AG04450 (cell line): ENCODE measurements around the gene DOCK4. TPM values are rescaled to one million over a fixed set of nuclear protein-coding genes. Genes with fewer than 3 reads are reported as not detected.

Experiments used
- CTCF ChIA-PET: fragments of 300-600, 350-600 bp; formaldehyde crosslinking; extraction: SDS; loops from one replicate; lab custom pipeline; 2022; ENCODE audit warnings: antibody characterized with exemption, inconsistent platforms; lab: Charles Lee
- POLR2A ChIA-PET: fragments of 350-600 bp; formaldehyde crosslinking; extraction: SDS; loops from one replicate; lab custom pipeline; 2021; ENCODE audit warnings: antibody characterized with exemption, inconsistent platforms; lab: Yijun Ruan, JAX
- DNase-seq: peaks from one replicate; pipeline ENCODE4 v3.0.0-alpha.2; 2011; ENCODE audit warnings: low read depth, low spot score
- H3K27ac ChIP-seq: one replicate; pipeline ENCODE4 v1.5.1; 2012; ENCODE audit warnings: low read depth, low read length, control low read depth
- H3K27me3 ChIP-seq: one replicate; pipeline ENCODE4 v1.6.0; 2012; ENCODE audit warnings: low read length; ENCODE audit not compliant: control insufficient read depth, insufficient read depth
- H3K4me3 ChIP-seq: 2 replicates; pipeline ENCODE4 v1.5.1; 2011; ENCODE audit warnings: mild to moderate bottlenecking, low read depth, low read length, control low read depth
- H3K9me3 ChIP-seq: 2 replicates; pipeline ENCODE4 v1.5.1; 2012; ENCODE audit warnings: low read length; ENCODE audit not compliant: control insufficient read depth, insufficient read depth
- polyA plus RNA-seq: library from polyadenylated mRNA; depleted of rRNA; stranded (reverse); fragments of >200 nt; gene quantifications from 2 replicates; pipeline ENCODE4 v1.2.3, GENCODE V29; 2011
- TF ChIP-seq, protein P1 (sequence below): IDR thresholded peaks from 2 replicates; pipeline ENCODE4 v1.5.1; 2011; ENCODE audit warnings: low read depth, low read length, control low read depth, inconsistent platforms

DOCK4 gene
- polyA plus RNA-seq, 1 experiment, result 12.6 TPM

DNA sequence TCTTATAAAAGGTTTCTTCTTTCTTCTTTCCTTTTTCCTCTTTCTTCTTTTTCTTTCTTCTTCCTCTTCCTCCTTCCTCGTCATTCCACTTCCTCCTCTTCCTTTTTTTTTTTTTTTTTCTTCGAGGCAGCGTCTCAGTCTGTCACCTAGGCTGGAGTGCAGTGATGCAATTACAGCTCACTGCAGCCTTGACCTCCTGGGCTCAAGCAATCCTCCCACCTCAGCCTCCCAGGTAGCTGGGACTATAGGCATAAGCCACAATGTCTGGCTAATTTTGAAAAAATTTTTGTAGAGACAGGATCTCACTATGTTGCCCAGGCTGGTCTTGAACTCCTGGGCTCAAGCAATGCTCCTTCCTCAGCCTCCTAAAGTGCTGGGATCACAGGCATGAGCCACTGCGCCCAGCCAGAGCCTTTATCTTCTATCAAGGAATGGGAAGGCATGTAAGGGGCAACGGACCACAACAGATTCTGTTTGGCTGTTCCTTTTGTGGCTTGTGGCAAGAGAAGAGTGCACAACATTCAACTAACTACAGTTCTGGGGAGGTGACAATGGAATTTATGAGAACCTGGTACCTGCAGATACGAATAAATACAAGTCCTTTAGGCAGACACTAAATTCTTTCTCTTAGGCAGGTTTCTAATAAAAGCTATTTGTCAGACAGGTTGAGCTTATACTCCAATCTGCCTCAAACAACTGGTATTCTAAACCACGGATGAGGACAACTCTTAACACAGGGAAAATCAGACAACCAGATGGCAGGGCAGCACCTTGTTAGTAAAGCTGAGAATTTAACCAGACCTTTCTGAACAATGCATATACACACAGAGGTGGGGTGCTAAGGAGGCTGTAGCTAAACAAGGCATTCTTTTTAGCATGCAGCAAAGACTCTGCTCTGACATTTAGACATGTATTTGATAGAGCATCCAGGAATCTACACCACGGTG is 100.3 kb downstream of the DOCK4 start:
- no peaks in the 10 kb centered on the region for H3K27me3 ChIP-seq
- TF ChIP-seq, protein P1, sequence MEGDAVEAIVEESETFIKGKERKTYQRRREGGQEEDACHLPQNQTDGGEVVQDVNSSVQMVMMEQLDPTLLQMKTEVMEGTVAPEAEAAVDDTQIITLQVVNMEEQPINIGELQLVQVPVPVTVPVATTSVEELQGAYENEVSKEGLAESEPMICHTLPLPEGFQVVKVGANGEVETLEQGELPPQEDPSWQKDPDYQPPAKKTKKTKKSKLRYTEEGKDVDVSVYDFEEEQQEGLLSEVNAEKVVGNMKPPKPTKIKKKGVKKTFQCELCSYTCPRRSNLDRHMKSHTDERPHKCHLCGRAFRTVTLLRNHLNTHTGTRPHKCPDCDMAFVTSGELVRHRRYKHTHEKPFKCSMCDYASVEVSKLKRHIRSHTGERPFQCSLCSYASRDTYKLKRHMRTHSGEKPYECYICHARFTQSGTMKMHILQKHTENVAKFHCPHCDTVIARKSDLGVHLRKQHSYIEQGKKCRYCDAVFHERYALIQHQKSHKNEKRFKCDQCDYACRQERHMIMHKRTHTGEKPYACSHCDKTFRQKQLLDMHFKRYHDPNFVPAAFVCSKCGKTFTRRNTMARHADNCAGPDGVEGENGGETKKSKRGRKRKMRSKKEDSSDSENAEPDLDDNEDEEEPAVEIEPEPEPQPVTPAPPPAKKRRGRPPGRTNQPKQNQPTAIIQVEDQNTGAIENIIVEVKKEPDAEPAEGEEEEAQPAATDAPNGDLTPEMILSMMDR, result no peak
- DNase-seq, result no peak
- ChIA-PET CTCF (no interaction called here), POLR2A (no interaction called here)
- no peak overlapping the region for H3K4me3 ChIP-seq
- no peak overlapping the region for H3K27ac ChIP-seq
- no peaks in the 10 kb centered on the region for H3K9me3 ChIP-seq

DNA sequence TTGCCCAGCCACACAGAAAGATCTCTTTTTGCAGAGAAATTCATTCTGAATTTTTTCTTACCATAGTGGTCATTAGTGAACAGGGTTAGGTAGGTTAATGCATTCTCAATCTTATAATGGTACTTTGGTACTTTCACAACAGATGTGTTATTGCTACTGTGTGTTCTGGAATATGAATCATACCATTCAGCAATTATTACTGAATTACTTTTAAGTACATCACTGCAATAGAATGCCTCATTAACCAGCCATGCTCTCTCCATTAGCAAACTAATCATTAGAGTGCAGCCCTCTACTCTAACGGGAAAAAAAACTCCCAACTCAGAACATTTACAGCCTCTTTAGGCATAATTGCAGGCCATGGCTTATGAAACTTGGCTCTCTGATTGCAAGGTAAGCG is 102.1 kb downstream of the DOCK4 start:
- TF ChIP-seq, protein P1, result no peak
- Histone ChIP-seq H3K27ac (no peak overlapping the region), H3K27me3 (no peaks in the 10 kb centered on the region), H3K9me3 (no peaks in the 10 kb centered on the region), H3K4me3 (no peak overlapping the region)
- DNase-seq, result no peak
- ChIA-PET POLR2A (no interaction called here), CTCF (interaction anchor here (0.9 kb wide), 1 partner anchor 10 kb away, joined by 3 read pairs; no protein-coding TSS in a partner anchor)

DNA sequence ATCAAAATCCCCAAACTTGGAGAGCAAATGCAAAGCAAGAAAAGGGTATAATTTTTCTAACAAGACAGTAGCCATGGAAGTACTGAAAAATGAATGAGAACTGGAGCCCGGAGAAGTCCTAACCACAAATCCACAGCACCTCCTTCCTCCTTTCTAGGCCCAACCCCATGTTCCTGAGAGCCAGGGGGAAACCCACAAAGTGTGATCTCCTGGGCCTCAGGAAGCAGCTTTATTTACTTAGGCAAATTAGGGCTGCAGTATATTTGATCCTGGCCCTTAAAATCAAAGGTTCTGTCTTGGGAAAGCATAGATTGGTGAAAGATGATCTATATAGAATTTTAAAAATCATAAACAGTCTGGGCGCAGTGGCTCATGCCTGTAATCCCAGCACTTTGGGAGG is 103.0 kb downstream of the DOCK4 start:
- ChIA-PET POLR2A (no interaction called here), CTCF (interaction anchor here (0.8 kb wide), 1 partner anchor 55 kb away, joined by 3 read pairs; no protein-coding TSS in a partner anchor)
- Histone ChIP-seq H3K27ac (no peak overlapping the region), H3K9me3 (no peaks in the 10 kb centered on the region), H3K27me3 (no peaks in the 10 kb centered on the region), H3K4me3 (no peak overlapping the region)
- TF ChIP-seq, protein P1, result no peak
- DNase-seq, result no peak

DNA sequence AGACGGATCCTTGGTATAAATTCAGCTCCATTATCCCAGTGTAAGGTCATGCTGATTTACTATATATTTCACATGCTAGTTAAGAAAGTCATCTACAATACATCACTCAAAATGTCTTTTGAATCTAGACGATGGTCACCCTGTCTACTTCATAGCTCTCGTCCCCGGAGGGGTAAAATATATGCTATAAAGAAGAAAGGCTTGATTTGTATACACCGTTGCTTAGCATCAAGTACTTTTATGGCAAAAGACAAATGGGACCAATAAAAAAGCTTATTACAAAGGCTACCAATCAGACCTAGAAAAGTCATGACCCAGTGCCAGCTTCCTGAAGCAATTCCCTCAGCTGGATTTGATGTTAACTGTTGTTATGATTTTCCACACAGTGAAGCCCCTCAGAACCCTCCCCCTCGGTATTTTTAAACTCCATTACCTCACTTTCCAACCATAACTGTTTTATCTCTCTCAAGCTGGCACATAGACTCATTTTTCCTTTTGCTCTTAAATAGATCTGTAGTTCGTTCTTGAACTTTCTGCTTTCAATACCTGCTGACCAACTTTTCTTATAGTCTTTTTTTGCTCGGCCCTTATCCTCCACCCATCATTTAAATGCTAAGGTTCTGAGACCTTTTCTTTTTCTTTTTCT is 104.9 kb downstream of the DOCK4 start:
- Histone ChIP-seq H3K9me3 (no peaks in the 10 kb centered on the region), H3K27ac (no peak overlapping the region), H3K4me3 (no peak overlapping the region), H3K27me3 (no peaks in the 10 kb centered on the region)
- ChIA-PET POLR2A (no interaction called here), CTCF (no interaction called here)
- TF ChIP-seq, protein P1, result no peak
- no peak for DNase-seq

DNA sequence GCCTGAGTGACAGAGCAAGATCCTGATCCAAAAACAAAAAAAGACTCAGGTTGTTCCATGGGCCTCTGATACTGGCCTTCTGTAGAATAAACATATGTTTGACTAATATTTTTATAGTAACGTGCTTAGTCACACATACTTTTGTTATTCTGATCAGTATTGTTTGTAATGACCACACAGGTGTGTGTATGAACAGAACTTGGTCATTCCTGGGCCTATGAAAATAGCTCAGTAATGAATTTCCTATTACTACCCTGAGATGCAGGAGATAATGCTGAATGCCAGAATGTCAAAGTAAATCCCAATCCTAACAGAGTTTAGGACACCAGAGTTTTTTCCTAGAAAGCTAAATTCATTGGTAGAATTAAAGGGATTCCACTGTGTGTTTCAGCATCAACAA is 108.7 kb downstream of the DOCK4 start:
- no peak for DNase-seq
- Histone ChIP-seq H3K27ac (no peak overlapping the region), H3K4me3 (no peak overlapping the region), H3K9me3 (no peaks in the 10 kb centered on the region), H3K27me3 (no peaks in the 10 kb centered on the region)
- POLR2A ChIA-PET, result no interaction called here
- CTCF ChIA-PET, result no interaction called here
- TF ChIP-seq, protein P1, result no peak
